EL (cell line): Measurements from ENCODE around the gene CLEC18A.
"Not testable (repeated sequence)": the region's sequence is repeated elsewhere in the genome, so short reads cannot be mapped to it uniquely, and the experiment has no call there.

Experiments used
- DNase-seq: peaks from one replicate; pipeline ENCODE4 v3.0.0-alpha.2; 2016

Gene CLEC18A

GRCh38 chr16:69951017-69951671 lies at the start of gene CLEC18A:
Gene CLEC18A, plus strand, starts transcription at chr16:69951334. Its CDS starts 33 bp downstream, at chr16:69951367.
- not testable (repeated sequence) for DNase-seq

DNA sequence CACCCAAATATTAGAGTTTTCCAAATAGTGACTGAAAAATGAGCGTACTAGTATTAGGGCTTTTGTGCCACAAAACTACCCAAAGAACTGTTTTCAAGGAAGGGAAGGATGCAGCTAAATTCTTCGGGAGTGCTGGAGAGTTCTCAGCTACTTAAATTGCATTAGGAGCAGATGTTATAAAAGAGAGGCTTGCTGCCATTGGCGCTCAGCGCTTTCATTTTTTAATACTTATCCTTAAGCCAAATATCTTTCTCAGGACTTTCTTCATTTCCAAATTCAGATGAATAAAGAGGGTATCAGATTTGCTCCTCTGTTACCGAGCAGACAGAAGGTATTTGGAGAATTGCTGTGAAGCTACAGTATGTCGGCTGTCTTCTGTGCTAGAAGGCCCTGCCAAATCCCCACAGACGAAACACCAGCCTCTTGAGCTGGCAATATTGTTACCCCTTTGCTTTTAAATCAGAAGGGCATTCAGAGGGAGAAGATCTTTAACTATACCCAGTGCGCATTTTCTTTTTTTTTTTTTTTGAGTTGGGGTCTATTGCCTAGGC lies 47.2 kb upstream of the CLEC18A start:
- DNase-seq, result no peak

DNA sequence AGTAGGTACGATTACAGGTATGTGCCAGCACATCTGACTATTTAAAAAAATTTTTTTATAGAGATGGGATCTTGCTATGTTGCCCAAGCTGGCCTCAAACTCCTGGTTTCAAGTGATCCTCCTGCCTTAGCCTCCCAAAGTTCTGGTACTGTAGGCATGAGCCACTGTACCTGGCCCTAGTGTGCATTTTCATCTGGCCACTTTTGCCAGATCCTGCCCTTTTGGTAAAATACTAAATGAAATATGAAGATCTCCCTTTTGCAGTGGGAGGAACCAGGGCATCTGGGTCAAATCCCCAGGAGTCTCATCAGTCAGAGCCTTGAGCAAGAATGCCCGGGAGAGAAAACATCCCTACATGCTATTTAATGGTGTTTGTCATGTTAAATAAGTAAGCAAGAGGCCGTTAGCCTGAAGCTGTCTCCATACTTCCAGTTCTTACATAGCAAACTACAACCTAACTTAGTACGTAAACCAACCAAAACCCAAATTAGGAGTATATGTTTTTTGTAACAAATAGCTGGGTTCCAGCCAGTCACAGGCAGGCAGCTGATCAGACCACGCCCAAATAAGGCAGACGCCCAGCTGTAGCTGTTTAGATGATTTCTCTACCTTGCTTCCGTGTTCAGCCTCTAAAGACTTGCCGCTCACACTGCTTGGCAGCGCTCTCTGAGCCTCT lies 46.5 kb upstream of the CLEC18A start:
- DNase-seq, result no peak

GRCh38 chr16:69905171-69905555 lies 46.0 kb upstream of the CLEC18A start:
- DNase-seq, result no peak

DNA sequence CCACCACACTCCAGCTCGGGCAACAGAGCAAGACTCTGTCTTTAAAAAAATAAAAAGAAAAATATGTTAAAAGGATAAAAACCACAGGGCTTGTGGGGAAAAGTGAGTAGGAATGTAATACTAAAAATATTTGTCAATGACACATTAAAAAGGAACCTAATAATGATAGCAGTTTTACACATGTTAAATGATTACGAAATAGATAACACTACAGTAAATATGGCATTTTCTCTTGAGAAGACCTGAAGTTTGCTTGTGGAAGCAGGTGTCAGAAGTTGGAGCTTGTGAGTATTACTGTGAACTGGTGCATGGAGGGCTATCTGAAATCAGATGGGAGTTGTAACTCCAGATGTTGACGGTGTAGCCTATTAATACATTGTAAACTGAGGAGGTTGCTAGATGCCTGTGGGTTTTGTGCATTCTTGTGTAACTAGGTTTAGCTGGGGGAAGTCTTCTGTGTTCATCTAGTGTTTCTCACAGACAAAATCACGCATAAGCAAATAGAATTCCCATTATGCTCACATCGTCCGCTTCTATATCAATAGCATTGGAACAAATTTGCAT lies 44.2 kb upstream of the CLEC18A start:
- DNase-seq, result peak; percentile 83

- no peak for DNase-seq
Observed at GRCh38 chr16:69909043-69909442, 42.1 kb upstream of the CLEC18A start.

- DNase-seq, result no peak
Observed at GRCh38 chr16:69909760-69910159, 41.4 kb upstream of the CLEC18A start.

DNA sequence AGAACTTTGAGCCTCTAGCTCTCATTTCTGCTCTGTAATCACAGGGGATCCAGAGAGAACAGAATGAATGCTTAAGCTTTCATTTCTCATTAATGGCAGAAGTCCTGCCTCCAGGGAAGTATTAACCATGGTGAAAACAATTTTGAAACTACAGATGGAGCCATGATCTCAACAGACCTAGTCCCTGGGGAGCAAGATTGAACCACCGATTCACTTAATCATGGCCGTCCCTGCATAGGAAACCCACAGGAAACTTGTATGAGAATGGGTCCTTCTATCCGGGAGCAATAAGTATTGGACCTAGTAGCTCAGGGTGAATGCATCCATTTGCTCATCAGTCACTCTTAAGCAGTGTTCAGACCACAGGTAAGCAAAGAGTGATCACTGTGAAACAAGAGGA lies 40.2 kb upstream of the CLEC18A start:
- DNase-seq, result no peak

- no peak for DNase-seq
Observed at GRCh38 chr16:69916462-69916861, 34.7 kb upstream of the CLEC18A start.

DNA sequence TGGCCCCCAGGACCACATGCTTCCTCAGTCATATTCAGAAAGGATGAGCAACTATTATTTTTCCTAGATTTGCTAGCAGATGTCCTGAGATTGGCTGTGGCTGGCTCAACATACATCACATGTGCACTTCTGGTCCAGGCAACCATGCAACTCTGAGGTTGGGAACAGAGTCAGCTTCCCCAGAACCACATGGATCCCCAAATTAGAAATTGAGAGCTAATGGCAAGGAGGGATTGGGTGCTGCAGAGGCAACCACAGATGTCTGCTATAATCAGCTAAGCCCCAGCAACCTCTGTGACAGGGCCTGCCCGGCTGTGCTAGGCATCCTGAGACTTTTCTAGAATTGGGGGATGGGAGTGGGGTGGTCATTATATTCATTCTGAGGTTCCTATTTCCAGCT lies 33.8 kb upstream of the CLEC18A start:
- no peak for DNase-seq

GRCh38 chr16:69917739-69918138 lies 33.4 kb upstream of the CLEC18A start:
- DNase-seq, result peak; percentile 97

DNA sequence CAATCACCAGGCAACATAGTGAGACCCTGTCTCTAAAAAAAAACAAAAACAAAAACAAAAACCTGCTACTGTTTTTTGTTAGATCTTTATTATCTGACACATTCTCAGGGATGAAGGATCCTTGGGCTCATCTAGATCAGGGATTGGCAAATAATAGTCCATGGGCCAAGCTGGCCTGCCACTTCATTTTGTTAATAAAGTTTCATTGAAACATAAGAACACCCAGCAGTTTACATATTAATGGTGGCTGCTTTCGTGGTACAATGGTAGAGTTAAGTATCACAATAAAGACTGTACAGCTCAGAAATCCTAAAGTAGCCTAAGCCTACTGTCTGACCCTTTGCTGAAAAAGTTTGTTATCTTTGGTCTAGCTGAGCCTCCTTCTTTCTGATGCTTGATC lies 32.9 kb upstream of the CLEC18A start:
- DNase-seq, result peak; percentile 6

DNA sequence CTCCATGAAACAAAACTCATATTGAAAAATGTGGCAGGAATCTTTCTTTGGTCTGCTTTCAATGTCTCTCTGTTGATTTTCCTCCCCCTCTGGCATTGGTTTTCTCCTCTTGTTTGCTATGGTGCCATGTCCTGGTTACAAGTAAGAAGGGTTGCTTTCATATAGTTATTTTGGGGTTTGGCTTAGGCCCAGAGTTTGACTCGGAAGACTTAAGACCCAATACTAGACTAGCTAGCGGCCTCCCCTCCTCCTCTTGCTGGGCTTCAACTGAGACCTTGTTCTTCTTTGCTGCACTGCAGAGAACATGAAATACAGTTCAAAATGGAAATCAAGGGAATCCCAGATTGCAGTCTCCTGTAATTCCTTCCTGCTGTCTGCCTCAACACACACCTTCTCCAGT lies 30.0 kb upstream of the CLEC18A start:
- DNase-seq, result no peak

DNA sequence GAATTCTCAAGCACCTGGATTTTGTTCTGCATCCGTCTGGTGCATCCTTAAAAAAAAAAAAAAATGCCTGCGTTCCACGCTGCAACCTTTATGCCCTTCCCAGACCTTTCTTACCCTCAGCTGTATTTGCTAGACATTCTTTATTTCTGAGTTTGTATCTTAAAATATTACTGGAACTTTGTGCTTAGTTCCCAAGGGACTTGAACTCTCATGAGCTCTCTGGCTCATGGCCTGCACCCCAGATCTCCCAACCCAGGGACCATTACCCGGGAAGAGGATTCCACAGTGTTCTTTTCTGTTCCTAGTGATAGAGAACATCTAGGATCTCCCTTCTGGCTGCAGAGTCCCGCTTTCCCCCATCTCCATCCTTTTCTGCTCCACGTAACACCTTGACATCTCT lies 28.9 kb upstream of the CLEC18A start:
- DNase-seq, result no peak

GRCh38 chr16:69924041-69924775 lies 26.9 kb upstream of the CLEC18A start:
- DNase-seq, result no peak

GRCh38 chr16:69924777-69925191 lies 26.4 kb upstream of the CLEC18A start:
- DNase-seq, result peak; percentile 86

GRCh38 chr16:69925311-69925710 lies 25.8 kb upstream of the CLEC18A start:
- no peak for DNase-seq

DNA sequence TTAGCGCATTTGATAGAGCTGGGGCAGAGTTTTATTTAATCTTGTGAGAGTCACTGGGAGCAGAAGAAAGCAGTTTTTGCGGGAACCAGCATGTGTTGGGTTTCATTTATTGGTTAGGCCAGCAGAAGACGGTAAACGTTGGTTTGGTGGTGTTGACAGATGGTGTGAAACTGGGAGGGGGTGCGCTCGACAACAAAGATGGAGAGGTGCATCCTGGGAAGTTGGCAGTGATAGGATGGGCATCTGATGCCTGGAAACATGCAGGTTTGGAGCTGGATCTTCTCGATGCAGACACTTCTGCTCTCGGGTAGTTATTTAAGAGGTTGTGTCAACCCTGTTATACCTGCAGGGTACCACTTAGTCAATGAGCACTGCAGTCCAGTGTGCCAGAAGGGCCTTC lies 24.9 kb upstream of the CLEC18A start:
- no peak for DNase-seq

DNA sequence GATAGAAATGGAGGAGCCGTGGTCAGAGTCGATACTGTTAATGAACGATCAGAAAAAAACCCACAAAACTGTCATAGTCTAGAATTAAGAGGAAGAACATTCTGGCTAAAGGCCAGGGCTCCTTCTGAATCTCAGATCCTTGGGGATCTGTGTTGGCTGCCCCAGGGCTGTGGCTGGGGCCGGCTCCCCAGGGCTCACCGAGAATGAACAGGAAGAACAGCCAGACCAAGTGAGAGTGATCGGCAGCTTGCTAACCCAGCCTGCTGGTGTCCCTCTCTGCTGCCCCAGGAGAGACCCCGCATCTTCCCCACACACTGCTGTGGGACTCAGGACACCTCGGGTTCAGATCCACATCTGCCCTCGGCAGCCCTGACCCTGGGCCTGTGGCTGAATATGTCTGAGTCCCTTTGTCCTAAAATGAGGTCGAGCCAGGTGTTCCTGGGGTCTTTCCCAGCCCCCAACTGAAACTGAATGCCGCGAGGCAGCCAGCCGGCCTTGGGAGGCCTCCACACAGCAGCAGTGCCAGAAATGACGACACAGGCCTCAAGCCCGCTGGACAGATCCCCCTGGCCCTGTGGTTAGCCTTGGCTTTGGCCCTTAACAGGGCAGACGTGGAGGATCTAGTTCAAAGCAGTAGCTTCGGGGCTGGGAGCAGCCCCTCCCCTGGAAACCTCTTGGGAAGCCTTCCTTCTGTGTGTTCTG lies 23.9 kb upstream of the CLEC18A start:
- DNase-seq, result peak; percentile 7

- no peak for DNase-seq
Observed at GRCh38 chr16:69928856-69929400, 22.2 kb upstream of the CLEC18A start.

DNA sequence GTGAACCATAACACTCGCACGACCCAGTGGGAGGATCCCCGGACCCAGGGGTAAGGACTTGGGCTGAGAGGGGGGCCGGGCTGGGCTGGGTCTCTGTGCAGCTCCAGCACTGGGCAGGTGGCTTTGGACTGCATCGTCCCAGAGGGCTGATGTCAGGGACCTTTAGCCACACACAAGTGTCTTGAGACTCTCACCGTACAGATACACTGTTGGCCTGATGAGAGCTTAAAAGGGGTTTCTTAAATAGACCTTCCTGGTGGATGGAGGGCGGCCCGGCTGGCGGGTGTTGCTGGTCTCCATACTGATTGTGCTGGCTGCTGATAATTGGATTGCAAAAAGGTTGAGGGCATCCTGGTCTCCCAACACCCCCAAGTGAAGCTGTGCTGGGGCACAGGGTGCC lies 21.7 kb upstream of the CLEC18A start:
- no peak for DNase-seq

GRCh38 chr16:69930117-69930776 lies 20.9 kb upstream of the CLEC18A start:
- peak; percentile 71 for DNase-seq
